Bone marrow (tissue), 2 donors: ENCODE results near the gene EPB41L3.
"Not testable (repeated sequence)": the region's sequence is repeated elsewhere in the genome, so short reads cannot be mapped to it uniquely, and the experiment has no call there.

ENCODE experiments used
- DNase-seq, 2 donors: peaks; one replicate each; lab custom pipeline; 2025; lab: John Stamatoyannopoulos, UW

Gene EPB41L3

GRCh38 chr18:5530629-5531178 is 13.1 kb downstream of the EPB41L3 start:
- DNase-seq, result no peak

DNA sequence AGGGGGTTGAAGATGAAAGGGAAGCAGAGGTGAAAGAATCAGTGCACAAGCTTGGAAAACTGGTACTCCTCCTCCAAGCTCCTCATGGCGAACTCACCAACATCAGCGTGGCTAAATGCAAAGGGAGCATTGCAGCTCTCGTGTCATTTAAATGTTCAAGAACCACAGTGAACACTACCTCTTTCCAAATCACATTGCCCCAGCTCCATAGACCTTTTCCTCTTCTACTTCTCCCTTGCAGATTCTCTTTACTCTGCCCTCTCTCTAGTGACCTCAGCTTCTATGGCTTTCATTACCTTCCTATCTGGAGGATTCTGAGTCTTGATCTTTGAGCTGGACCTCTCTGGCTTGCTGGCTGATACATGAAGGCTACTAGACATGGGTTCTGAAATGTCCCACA is 14.3 kb downstream of the EPB41L3 start:
- DNase-seq, result no peak

- DNase-seq, result no peak
Observed at GRCh38 chr18:5527603-5528002, 16.2 kb downstream of the EPB41L3 start.

DNA sequence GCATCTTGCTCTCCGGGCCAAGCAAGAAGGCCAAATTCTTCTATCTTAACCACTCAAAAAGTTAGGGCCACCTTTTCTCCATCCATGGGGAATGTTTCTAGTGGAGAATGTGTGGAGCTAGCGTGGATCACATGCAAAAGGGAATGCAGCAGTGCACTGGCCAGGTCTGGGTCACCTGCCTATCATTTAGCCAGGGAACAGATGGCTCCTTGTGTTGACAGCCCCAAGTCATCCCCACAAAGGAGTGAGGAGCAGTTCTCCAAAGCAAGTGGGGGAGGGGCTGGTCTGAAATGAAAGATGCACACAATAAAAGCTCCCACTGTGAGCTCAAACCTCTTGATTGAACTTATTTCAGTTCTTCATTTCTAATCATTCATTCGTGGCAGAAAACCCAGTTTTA is 19.1 kb downstream of the EPB41L3 start:
- DNase-seq, result no peak

- no peak for DNase-seq
Observed at GRCh38 chr18:5521000-5521399, 22.8 kb downstream of the EPB41L3 start.

DNA sequence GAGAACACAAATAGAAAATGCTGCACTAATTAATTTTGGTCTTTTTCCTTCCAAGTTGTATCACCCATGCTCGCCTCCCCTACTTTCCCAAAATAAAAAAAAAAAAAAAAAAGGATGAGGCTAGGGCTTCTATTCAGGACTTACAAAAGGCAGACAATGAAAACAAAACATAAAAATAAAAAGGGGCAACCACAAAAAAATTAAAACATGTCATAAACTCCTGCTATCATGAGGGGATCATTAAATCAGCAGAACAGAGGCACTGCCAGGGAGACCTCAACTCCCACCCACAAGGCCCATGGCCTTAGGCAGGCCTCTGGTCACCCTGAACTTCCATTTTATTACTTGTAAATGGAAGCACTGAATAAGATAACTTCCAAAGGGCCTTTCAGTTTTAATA is 23.3 kb downstream of the EPB41L3 start:
- no peak for DNase-seq

DNA sequence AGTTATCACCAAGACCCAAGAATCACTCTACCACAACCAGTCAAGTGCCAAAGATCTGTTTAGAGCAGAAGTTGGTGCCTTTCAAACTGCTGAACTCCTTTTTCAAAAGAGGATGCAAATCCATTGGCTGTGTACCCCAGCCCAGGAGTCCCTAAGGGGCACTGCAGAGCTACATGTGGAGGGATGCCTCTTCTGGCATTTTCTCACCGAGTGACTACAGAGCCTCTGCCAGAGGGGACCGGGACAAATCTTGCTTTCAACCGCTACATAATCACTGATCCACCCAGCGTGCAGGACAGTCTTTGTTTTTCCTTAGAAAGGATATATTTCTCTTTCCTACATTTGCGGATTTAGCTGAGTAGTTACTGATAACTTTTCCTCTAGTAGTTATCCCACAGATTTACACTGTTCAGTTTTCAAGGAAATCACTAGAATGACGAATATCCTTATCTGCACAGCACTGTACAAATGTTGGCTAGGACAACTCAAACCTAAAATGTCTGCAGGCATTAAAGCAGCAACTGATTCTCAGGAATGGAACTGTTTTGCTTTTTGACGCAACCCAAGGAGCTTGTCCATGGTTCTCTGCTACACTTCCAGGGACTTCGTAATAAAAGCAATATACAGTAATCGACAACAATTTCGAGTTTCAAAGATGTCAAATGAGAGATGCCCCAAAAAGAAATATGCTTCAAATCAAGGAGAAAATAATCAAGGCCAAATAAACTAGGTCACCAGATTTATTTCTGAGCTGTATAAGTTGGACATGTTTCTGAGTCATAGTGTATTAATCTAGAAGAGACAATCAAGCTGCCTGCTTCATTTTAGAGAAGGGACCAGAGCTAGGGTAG is 24.1 kb downstream of the EPB41L3 start:
- DNase-seq, result no peak

GRCh38 chr18:5518899-5519371 is 24.9 kb downstream of the EPB41L3 start:
- no peak for DNase-seq

GRCh38 chr18:5518179-5518770 is 25.5 kb downstream of the EPB41L3 start:
- DNase-seq, result no peak

- DNase-seq, result no peak
Observed at GRCh38 chr18:5516841-5517240, 27.0 kb downstream of the EPB41L3 start.

DNA sequence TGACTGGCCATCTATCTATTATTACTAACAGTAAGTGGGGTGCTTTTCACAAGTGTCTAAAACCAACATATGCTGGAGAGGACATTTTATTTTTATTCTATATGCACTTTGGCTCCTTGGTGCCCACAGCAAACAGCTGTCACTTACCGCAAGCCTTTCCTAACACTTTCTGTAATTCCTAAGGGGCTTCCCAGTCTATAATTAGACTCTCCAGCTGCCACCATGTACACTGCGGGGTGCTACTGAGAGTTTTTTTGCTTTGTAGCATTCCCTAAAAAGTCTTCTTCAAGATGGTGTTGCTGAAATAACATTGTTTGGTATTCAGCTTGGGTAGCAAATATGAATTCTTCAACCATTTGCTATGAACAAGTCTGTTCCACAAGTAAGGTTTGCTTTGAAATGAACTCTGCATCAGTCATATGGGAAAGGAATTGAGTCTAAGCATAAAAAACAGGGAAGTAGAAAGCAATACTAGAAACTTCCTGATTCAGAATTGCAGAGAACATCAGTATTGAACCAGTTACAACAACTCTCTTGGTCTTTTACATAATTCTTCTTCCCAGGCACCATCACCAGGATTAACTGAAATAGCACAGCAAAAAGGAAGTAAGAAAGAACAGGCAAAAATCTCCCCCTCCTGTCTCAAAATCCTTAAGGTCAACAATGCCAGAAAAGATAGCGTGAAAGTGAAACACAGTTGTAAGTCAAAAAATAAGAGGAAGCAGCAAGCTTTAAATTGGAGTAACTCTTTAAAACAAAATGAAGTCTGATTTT is 28.6 kb downstream of the EPB41L3 start:
- DNase-seq, result peak in 1 of 2 donors; percentile 4

DNA sequence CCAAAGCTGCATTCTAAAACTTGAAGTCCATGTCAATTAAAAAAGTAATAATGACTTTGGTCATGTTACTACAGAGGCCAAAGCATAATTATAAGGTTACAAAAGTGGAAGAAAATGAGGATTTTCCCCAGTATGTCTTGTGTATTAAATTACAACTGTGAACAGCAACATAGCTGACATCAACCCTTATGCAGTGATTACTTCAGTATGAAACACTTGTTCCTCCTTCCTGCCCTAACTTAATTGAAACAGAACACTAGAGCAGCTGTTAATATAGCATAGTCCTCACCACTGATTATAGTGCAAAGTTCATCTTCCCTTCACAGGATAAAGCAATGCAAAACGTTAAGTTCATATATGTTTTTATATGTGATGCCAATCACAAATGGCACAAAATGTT is 29.9 kb downstream of the EPB41L3 start:
- DNase-seq, result no peak

GRCh38 chr18:5512176-5512575 is 31.6 kb downstream of the EPB41L3 start:
- no peak for DNase-seq

DNA sequence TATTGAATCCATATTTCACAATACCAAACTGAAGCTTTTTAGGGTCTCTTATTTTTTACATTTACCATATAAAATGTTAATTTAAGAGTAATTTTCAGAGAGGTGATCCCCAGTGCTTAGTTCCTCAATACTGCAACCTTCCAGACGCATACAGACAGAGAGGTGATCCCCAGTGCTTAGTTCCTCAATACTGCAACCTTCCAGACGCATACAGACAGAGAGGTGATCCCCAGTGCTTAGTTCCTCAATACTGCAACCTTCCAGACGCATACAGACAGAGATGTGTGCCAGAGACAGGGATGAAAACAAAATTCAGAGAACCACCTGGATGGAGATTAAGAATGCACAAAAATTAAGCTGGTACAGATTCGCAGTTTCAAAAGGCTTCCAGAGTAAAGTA is 32.3 kb downstream of the EPB41L3 start:
- not testable (repeated sequence) for DNase-seq

GRCh38 chr18:5510135-5510846 is 33.5 kb downstream of the EPB41L3 start:
- DNase-seq, result no peak

- no peak for DNase-seq
Observed at GRCh38 chr18:5508821-5509220, 35.0 kb downstream of the EPB41L3 start.

- DNase-seq, result no peak
Observed at GRCh38 chr18:5507756-5508155, 36.0 kb downstream of the EPB41L3 start.

DNA sequence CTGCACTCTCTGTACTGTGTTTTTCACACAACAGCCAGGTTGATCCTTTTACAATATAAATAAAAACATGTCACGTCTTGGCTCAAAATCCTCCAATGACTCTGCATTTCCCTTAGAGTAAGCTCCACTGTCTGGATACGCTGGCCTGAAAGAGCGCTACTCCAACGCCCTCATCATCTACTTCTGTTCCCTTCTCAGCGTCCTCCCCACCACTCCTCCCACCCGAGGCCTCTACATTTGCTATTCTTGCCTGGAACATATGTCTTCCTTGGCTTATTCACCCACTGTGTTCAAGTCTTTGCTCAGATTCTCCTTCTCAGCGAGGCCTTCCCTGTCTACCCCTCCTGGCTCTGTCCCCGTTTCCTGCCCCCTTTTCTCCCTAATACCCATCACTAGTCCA is 37.6 kb downstream of the EPB41L3 start:
- DNase-seq, result no peak

DNA sequence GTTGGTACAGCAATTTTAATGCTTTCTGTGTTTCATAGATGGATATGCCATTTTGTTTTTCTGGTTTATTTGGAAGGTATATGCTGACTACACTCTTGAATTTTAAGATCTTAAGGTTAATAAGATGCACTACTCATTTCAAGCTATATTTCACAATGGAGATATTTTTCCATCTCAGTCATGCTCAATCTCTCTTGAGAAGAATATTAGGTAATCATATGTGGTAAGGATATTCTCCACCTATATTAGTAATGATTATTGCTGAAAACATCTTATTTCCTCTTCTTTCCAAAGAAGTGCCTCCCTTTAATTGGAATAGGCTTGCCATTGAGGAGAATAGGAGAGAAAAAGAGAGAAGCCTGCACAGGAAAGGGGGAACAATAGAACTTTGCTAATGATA is 40.1 kb downstream of the EPB41L3 start:
- DNase-seq, result no peak

DNA sequence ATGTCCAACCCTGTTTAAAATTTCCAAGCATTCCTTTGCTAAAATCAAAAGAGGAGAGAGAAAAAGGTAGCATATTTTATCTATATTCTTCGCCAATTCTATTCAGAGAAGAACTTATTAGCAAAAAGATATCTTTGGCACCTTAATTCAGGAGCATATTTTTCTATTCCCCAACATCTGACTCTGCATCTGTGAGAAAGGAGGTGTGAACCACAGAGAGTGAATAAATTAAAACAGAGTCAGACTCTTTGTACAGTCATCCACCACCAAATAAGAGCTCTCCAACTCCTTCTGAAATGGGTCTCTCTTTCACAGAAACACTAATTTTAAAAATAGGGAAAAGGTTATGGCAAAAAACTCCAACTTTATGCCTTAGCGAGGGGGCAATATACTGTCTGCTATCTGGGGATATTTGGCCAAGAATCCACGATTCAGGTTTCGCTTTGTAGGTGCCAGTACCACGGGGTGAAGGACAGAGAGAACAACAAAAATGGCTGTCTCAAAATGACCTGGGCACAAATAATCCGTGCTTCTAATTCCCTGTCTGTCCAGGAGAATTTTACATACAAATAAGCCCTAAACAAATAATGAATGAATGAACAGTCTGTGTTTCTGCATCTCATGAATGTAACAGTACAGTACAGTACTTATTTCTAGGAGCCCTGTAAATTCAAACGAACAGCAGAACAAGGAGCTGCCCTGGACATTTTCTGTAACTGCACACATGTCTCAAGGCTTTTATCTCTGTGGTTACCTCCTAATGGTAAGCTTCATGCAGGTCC is 43.4 kb downstream of the EPB41L3 start:
- DNase-seq, result no peak

- no peak for DNase-seq
Observed at GRCh38 chr18:5498452-5498851, 45.3 kb downstream of the EPB41L3 start.
